22Rv1 (cell line): Measurements from ENCODE around the gene NOC2L.
A peak's percentile ranks its signal among the peaks of the same experiment; 100 is the strongest.

Source experiments
- H3K27ac ChIP-seq: fragments of 450-650 bp; 2 replicates; pipeline ENCODE4 v1.5.1; 2017
- ZFX ChIP-seq: fragments of 450-650 bp; IDR thresholded peaks from 2 replicates; pipeline ENCODE4 v1.6.1; 2017; ENCODE audit warnings: antibody characterized with exemption, borderline replicate concordance
- TF ChIP-seq, protein P1 (sequence below): fragments of 450-650 bp; IDR thresholded peaks from 2 replicates; pipeline ENCODE4 v1.5.1; 2017; ENCODE audit warnings: mild to moderate bottlenecking

NOC2L gene

DNA sequence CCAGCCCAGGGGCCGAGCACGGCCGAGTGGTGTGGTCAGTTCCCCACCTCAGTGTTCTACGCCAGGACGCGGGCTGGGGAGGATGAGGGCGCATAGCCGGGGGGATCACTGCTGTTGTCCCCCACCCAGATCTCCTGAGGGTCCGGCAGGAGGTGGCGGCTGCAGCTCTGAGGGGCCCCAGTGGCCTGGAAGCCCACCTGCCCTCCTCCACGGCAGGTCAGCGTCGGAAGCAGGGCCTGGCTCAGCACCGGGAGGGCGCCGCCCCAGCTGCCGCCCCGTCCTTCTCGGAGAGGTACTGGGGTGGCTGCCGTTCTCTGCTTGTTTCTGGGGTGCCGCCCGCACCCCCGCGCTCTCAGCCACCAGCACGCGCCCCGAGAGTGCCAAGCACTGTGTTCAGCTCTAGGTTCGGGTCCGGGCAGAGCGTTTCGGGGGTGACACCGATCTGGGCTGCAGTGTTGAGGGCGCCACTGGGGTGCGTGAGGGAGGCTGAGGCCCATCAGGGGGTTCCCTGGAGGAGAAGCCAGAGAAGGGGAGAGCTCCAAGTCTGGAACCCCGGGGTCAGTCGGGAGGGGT lies 18.0 kb downstream of the NOC2L start:
- no peak for TF ChIP-seq ZFX
- TF ChIP-seq, protein P1, sequence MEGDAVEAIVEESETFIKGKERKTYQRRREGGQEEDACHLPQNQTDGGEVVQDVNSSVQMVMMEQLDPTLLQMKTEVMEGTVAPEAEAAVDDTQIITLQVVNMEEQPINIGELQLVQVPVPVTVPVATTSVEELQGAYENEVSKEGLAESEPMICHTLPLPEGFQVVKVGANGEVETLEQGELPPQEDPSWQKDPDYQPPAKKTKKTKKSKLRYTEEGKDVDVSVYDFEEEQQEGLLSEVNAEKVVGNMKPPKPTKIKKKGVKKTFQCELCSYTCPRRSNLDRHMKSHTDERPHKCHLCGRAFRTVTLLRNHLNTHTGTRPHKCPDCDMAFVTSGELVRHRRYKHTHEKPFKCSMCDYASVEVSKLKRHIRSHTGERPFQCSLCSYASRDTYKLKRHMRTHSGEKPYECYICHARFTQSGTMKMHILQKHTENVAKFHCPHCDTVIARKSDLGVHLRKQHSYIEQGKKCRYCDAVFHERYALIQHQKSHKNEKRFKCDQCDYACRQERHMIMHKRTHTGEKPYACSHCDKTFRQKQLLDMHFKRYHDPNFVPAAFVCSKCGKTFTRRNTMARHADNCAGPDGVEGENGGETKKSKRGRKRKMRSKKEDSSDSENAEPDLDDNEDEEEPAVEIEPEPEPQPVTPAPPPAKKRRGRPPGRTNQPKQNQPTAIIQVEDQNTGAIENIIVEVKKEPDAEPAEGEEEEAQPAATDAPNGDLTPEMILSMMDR = no peak
- H3K27ac ChIP-seq = peak overlapping the region; percentile 89

- TF ChIP-seq ZFX = no peak
- TF ChIP-seq, protein P1 = peak; percentile 28; the same call in 1 of the 2 replicates
- H3K27ac ChIP-seq = peak overlapping the region; percentile 89
Measured at GRCh38 chr1:940107-941014, 18.7 kb downstream of the NOC2L start.

DNA sequence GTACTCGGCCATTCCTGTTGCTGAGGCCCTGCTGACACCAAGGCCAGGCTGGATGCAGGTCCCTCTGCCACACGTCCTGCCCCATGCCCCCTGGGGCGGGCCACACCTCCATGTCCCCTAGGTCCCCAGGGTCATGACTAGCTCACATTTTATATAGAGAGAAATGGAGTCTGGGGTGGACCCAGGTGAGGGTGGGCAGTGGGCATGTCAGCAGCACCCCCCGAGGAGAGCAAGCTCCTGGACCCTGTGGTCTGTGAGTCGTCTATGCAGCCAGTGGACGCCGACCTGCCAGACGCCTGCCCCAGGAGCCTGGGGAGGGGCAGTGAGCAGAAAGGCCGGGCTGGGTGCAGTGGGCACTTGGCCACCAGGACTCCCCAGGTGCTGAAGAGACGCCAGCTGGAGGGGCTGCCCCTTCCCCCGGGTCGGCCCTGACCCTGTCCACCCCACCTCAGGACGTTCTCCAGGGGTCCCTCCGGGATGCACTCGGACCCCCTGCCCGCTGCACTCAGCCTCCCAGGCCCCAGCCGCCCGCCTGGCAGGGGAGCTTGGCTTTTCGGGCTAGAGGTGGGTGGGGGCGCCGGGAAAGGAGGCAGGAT lies 19.4 kb downstream of the NOC2L start:
- peak overlapping the region; percentile 89 for H3K27ac ChIP-seq
- TF ChIP-seq, protein P1 = no peak
- no peak for TF ChIP-seq ZFX

DNA sequence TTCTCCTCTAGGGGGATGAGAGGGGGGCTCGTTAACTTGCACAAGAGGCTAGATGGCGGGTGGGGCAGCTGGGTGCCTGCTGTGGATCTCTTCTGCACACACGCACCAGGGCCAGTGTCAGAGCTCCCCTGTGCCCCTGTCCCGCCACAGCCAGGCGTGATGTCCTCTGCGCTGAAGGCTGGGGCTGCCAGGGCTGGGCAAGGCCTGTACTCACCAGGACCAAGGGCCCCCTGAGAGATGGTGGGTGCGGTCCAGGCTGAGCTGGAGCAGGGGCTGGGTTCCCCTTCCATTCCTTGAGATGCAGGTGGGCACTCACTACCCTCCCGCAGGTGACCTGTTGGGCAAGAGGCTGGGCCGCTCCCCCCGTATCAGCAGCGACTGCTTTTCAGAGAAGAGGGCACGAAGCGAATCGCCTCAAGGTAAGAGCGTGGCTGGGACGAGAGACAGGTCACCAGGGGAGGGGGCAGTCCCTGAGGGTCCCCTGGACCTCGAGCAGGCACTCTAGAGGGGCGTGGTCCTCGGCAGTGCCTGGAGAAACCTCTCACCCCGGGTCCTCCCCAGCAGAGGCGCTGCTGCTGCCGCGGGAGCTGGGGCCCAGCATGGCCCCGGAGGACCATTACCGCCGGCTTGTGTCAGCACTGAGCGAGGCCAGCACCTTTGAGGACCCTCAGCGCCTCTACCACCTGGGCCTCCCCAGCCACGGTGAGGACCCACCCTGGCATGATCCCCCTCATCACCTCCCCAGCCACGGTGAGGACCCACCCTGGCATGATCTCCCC lies 20.2 kb downstream of the NOC2L start:
- no peak for TF ChIP-seq ZFX
- TF ChIP-seq, protein P1 = no peak
- peak overlapping the region; percentile 89 for H3K27ac ChIP-seq

GRCh38 chr1:938088-938683 lies 20.9 kb downstream of the NOC2L start:
- peak overlapping the region; percentile 89 for H3K27ac ChIP-seq

GRCh38 chr1:937521-937920 lies 21.5 kb downstream of the NOC2L start:
- peak overlapping the region; percentile 89 for H3K27ac ChIP-seq
- TF ChIP-seq ZFX = no peak
- TF ChIP-seq, protein P1 = no peak

More at GRCh38 chr1:938088-938683, 20.9 kb downstream of the NOC2L start:
- no peak for TF ChIP-seq ZFX
- TF ChIP-seq, protein P1 = peak; percentile 62
